Measurements from ENCODE around the gene THADA.

The THADA gene

DNA sequence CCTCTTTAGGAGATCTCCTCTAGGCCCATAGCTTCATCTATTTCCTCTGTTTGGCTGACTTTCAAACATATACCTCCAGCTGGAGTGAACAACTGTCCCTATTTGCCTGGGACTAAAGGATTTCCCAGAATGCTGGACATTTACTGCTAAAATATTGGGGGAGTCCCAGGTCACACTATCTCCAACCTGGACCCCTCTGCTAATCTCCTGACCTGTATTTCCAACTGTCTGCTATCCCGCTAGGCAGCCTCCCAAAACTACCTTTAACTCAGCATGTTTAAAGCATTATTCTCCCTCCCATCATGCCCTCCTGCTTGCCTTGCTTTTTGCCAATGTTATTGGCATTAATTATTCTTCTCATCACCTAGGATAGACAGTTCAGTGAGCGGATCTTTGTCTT, 77.1 kb downstream of the THADA start:
- Histone ChIP-seq H3K27ac (ENCODE audit: poor library complexity, severe bottlenecking) (peak overlapping the region; percentile 54), H3K27me3 (ENCODE audit: insufficient read depth, poor library complexity, severe bottlenecking) (no peaks in the 10 kb centered on the region), H3K9me3 (ENCODE audit: severe bottlenecking) (no peaks in the 10 kb centered on the region), H3K4me3 (ENCODE audit: severe bottlenecking) (no peak overlapping the region), H3K4me1 (ENCODE audit: insufficient read depth, poor library complexity, severe bottlenecking) (peaks cover 37% of the 10 kb centered on the region), H3K36me3 (ENCODE audit: low read depth) (no peaks in the 10 kb centered on the region)
- no peak for ATAC-seq (ENCODE audit: low read depth)
- TF ChIP-seq CTCF (IDR thresholded peaks at IDR 0.05; ENCODE audit: poor library complexity, severe bottlenecking) = no peak
- no peak for DNase-seq (ENCODE audit: low spot score)

GRCh38 chr2:43518181-43518580, 77.7 kb downstream of the THADA start:
- H3K4me3 ChIP-seq (ENCODE audit: severe bottlenecking) = no peak overlapping the region
- H3K4me1 ChIP-seq (ENCODE audit: insufficient read depth, poor library complexity, severe bottlenecking) = peaks cover 37% of the 10 kb centered on the region
- no peaks in the 10 kb centered on the region for H3K27me3 ChIP-seq (ENCODE audit: insufficient read depth, poor library complexity, severe bottlenecking)
- no peaks in the 10 kb centered on the region for H3K9me3 ChIP-seq (ENCODE audit: severe bottlenecking)
- H3K27ac ChIP-seq (ENCODE audit: poor library complexity, severe bottlenecking) = peak overlapping the region; percentile 54
- no peaks in the 10 kb centered on the region for H3K36me3 ChIP-seq (ENCODE audit: low read depth)
- TF ChIP-seq CTCF (IDR thresholded peaks at IDR 0.05; ENCODE audit: poor library complexity, severe bottlenecking) = no peak
- DNase-seq (ENCODE audit: low spot score) (no peak), ATAC-seq (ENCODE audit: low read depth) (peak; percentile 54; the same call in 2 of the 3 replicates)

- peaks cover 37% of the 10 kb centered on the region for H3K4me1 ChIP-seq (ENCODE audit: insufficient read depth, poor library complexity, severe bottlenecking)
- no peak overlapping the region for H3K27ac ChIP-seq (ENCODE audit: poor library complexity, severe bottlenecking)
- ATAC-seq (ENCODE audit: low read depth) (no peak), DNase-seq (ENCODE audit: low spot score) (no peak)
- H3K9me3 ChIP-seq (ENCODE audit: severe bottlenecking) = no peaks in the 10 kb centered on the region
- no peaks in the 10 kb centered on the region for H3K27me3 ChIP-seq (ENCODE audit: insufficient read depth, poor library complexity, severe bottlenecking)
- H3K36me3 ChIP-seq (ENCODE audit: low read depth) = no peaks in the 10 kb centered on the region
- no peak for TF ChIP-seq CTCF (IDR thresholded peaks at IDR 0.05; ENCODE audit: poor library complexity, severe bottlenecking)
- no peak overlapping the region for H3K4me3 ChIP-seq (ENCODE audit: severe bottlenecking)
Observed at GRCh38 chr2:43515807-43516497, 79.9 kb downstream of the THADA start.

DNA sequence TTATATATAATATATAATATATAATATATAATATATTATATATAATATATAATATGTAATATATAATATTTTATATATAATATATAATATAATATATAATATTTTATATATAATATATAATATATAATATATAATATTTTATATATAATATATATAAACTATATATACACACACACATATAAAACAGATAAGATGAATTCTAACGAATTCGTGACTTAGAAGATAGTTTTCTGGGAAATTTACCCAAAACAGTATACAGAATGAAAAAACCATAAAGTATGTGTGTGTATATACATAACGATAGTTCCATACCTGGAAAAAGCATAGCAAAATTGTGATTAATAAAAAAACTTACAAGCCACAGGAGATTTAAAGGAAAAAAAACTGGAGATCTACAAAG, 80.6 kb downstream of the THADA start:
- no peak for TF ChIP-seq CTCF (IDR thresholded peaks at IDR 0.05; ENCODE audit: poor library complexity, severe bottlenecking)
- Histone ChIP-seq H3K27me3 (ENCODE audit: insufficient read depth, poor library complexity, severe bottlenecking) (no peaks in the 10 kb centered on the region), H3K36me3 (ENCODE audit: low read depth) (no peaks in the 10 kb centered on the region), H3K4me1 (ENCODE audit: insufficient read depth, poor library complexity, severe bottlenecking) (peaks cover 34% of the 10 kb centered on the region), H3K27ac (ENCODE audit: poor library complexity, severe bottlenecking) (no peak overlapping the region), H3K4me3 (ENCODE audit: severe bottlenecking) (no peak overlapping the region), H3K9me3 (ENCODE audit: severe bottlenecking) (no peaks in the 10 kb centered on the region)
- DNase-seq (ENCODE audit: low spot score) (no peak), ATAC-seq (ENCODE audit: low read depth) (no peak)

DNA sequence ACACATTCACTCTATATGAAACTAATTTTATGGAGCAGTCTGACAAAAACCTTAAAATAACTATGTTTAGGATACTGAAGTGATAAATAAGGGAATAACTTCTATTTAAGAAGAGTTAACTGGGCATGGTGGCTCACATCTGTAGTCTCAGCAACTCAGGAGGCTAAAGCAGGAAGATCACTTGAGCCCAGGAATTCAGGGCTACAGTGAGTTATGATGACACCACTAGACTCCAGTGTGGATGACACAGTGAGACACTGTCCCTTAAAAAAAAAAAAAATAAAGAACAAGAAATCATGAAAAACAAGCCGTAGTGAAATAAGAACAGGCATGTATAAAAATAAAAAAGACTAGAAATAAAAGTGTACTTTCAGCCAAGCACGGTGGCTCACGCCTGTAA, 82.0 kb downstream of the THADA start:
- TF ChIP-seq CTCF (IDR thresholded peaks at IDR 0.05; ENCODE audit: poor library complexity, severe bottlenecking) = no peak
- Histone ChIP-seq H3K4me3 (ENCODE audit: severe bottlenecking) (no peak overlapping the region), H3K27ac (ENCODE audit: poor library complexity, severe bottlenecking) (no peak overlapping the region)

More for the DNA sequence above, 82.0 kb downstream of the THADA start:
- no peak for ATAC-seq (ENCODE audit: low read depth)
- no peak for DNase-seq (ENCODE audit: low spot score)
- peaks cover 28% of the 10 kb centered on the region for H3K4me1 ChIP-seq (ENCODE audit: insufficient read depth, poor library complexity, severe bottlenecking)
- H3K9me3 ChIP-seq (ENCODE audit: severe bottlenecking) = no peaks in the 10 kb centered on the region
- H3K27me3 ChIP-seq (ENCODE audit: insufficient read depth, poor library complexity, severe bottlenecking) = no peaks in the 10 kb centered on the region
- H3K36me3 ChIP-seq (ENCODE audit: low read depth) = no peaks in the 10 kb centered on the region

Data from RWPE2 (cell line).